Progenitor cell of endocrine pancreas (in vitro differentiated cells): ENCODE measurements around the gene PYGB. TPM values are rescaled to one million over a fixed set of nuclear protein-coding genes. Genes with fewer than 3 reads are reported as not detected.
"Not testable (repeated sequence)": the region's sequence is repeated elsewhere in the genome, so short reads cannot be mapped to it uniquely, and the experiment has no call there.

Source experiments
- DNase-seq: peaks from one replicate; pipeline ENCODE4 v3.0.0; 2021; ENCODE audit warnings: low spot score; ENCODE audit not compliant: unreplicated experiment
- H3K27ac Mint-ChIP-seq: 2 replicates; pipeline ENCODE4 v1.8.0; 2021; ENCODE audit warnings: mild to moderate bottlenecking, moderate library complexity, mixed read lengths
- H3K27me3 Mint-ChIP-seq: 2 replicates; pipeline ENCODE4 v1.8.0; 2021; ENCODE audit warnings: mixed read lengths
- H3K36me3 Mint-ChIP-seq: 2 replicates; pipeline ENCODE4 v1.8.0; 2022; ENCODE audit warnings: mixed read lengths; ENCODE audit not compliant: insufficient read depth
- H3K4me1 Mint-ChIP-seq: 2 replicates; pipeline ENCODE4 v1.8.0; 2021; ENCODE audit warnings: low read depth, mixed read lengths
- H3K4me3 Mint-ChIP-seq: 2 replicates; pipeline ENCODE4 v1.8.0; 2021; ENCODE audit warnings: low read depth, mild to moderate bottlenecking, moderate library complexity, mixed read lengths
- H3K9me3 Mint-ChIP-seq: 2 replicates; pipeline ENCODE4 v1.8.0; 2021; ENCODE audit warnings: low read depth, mixed read lengths
- total RNA-seq: library from RNA; stranded (reverse); gene quantifications from 2 replicates; pipeline ENCODE4 v1.2.1, GENCODE V29; 2021
- TF ChIP-seq, protein P1 (sequence below): fragments of 200-600 bp; sonication (generic); IDR thresholded peaks from one replicate; pipeline ENCODE4 v1.5.0; 2021; ENCODE audit warnings: antibody characterized with exemption, mild to moderate bottlenecking; ENCODE audit not compliant: unreplicated experiment

PYGB gene
- total RNA-seq, 1 donor from 2014 or later: 54.4 TPM

DNA sequence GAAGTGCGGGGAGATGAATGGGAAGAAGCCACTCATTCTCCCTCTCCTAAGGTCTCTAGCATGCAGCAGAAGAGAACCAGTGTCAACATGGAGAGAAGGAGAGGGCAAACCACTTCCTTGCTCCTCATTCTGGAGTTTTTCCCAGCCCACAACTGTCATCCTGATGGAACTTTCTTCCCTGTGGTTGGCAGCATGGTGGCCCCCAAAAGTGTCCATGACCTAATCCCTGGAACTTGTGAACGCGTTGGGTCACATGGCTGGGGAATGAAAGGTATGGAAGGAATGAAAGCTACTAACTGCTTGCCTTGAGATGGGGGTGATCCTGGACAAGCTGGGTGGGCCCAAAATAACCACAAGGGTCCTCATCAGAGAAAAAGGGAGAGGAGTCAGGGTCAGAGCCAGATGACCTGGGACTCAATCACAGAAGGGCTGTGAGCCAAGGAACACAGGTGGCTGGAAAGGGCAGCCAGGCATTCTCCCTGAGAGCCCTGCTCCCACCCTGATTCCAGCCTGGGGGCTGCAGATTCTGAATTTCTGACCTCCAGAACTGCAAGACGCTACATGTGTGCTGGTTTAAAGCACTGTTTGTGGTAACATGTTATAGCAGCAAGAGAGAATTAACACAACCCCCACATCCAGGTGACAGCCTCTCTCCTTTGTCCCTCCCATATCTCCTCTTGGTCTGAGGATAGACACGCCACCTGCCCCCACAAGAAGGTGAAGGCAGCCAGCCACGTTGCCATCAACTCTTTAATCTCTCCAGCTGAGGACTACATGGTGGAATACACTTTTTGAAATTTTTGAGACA is 63.2 kb downstream of the PYGB start:
- peaks cover 8% of the 10 kb centered on the region for H3K4me1 Mint-ChIP-seq
- DNase-seq: no peak
- H3K9me3 Mint-ChIP-seq: no peaks in the 10 kb centered on the region
- H3K4me3 Mint-ChIP-seq: no peak overlapping the region
- peaks cover 8% of the 10 kb centered on the region for H3K36me3 Mint-ChIP-seq
- no peaks in the 10 kb centered on the region for H3K27me3 Mint-ChIP-seq
- TF ChIP-seq, protein P1, sequence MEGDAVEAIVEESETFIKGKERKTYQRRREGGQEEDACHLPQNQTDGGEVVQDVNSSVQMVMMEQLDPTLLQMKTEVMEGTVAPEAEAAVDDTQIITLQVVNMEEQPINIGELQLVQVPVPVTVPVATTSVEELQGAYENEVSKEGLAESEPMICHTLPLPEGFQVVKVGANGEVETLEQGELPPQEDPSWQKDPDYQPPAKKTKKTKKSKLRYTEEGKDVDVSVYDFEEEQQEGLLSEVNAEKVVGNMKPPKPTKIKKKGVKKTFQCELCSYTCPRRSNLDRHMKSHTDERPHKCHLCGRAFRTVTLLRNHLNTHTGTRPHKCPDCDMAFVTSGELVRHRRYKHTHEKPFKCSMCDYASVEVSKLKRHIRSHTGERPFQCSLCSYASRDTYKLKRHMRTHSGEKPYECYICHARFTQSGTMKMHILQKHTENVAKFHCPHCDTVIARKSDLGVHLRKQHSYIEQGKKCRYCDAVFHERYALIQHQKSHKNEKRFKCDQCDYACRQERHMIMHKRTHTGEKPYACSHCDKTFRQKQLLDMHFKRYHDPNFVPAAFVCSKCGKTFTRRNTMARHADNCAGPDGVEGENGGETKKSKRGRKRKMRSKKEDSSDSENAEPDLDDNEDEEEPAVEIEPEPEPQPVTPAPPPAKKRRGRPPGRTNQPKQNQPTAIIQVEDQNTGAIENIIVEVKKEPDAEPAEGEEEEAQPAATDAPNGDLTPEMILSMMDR: no peak
- peak overlapping the region; percentile 14 for H3K27ac Mint-ChIP-seq

DNA sequence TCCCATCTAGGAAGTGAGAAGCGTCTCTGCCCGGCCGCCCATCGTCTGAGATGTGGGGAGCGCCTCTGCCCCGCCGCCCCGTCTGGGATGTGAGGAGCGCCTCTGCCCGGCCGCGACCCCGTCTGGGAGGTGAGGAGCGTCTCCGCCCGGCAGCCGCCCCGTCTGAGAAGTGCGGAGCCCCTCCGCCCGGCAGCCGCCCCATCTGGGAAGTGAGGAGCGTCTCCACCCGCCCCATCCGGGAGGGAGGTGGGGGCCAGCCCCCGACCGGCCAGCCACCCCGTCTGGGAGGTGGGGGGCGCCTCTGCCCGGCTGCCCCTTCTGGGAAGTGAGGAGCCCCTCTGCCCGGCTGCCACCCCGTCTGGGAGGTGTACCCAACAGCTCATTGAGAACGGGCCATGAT is 64.8 kb downstream of the PYGB start:
- not testable (repeated sequence) for H3K36me3 Mint-ChIP-seq, H3K9me3 Mint-ChIP-seq, H3K27ac Mint-ChIP-seq, H3K27me3 Mint-ChIP-seq, DNase-seq, H3K4me3 Mint-ChIP-seq, H3K4me1 Mint-ChIP-seq

DNA sequence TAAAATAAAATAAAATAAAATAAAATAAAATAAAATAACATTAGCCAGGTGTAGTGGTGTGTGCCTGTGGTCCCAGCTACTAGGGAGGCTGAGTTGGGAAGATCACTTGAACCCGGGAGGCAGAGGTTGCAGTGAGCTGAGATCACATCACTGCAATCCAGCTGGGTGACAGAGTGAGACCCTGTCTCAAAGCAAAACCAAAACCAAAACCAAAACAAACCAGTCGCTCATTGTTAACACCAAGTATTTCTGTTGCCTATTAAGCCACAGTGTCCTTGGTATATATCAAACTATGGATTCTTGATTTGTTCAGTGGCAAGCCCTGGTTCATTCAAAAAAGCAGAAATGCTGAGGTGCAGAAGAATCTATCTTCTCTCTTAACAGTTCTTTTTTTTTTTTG is 65.7 kb downstream of the PYGB start:
- Mint-ChIP-seq H3K9me3 (no peaks in the 10 kb centered on the region), H3K4me1 (peaks cover 8% of the 10 kb centered on the region), H3K36me3 (peaks cover 8% of the 10 kb centered on the region), H3K27me3 (no peaks in the 10 kb centered on the region), H3K4me3 (no peak overlapping the region), H3K27ac (no peak overlapping the region)
- DNase-seq: no peak
- TF ChIP-seq, protein P1: no peak

DNA sequence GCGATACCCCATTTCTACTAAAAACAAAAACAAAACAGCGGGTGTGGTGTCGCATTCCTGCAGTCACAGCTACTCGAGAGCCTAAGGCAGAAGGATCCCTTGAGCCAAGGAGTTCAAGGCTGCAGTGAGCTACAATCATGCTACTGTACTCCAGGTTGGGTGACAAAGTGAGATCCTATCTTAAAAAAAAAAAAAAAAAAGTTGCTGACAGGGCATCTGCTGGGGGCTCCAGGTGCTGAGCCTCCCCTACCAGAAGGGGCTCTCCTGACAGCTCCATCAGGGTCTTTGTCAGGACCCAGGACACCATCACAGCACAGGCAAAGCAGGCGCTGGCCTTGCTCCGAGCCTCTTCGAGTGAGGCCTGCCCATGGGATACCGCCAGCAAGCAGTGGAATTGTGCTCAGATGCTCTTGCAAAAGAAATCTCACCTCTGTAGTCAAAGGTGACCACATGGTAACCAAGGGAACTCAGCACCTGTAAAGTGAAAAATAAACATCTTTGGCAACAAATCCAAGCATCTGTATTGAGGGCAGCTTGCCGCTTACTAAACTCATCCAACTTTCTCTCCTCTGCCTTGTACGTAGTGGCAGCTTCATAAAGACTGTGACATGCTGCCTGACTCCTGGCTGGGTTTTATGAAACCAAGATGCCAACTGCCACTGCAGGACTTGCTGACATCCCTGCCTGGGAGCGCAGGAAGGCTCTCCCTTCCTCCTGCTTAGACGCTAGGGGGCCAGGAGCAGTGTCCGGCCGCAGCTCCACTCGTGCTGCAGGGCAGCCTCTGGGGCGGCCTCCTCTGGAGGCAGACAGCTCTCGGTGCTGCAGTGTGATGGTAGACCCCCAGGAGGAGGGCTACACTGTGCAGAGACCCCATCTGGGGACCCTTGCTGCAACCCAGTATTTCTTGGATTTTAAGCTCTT is 66.9 kb downstream of the PYGB start:
- H3K27ac Mint-ChIP-seq: no peak overlapping the region
- peaks cover 8% of the 10 kb centered on the region for H3K36me3 Mint-ChIP-seq
- TF ChIP-seq, protein P1: no peak
- no peaks in the 10 kb centered on the region for H3K9me3 Mint-ChIP-seq
- peaks cover 8% of the 10 kb centered on the region for H3K4me1 Mint-ChIP-seq
- no peaks in the 10 kb centered on the region for H3K27me3 Mint-ChIP-seq
- DNase-seq: no peak
- no peak overlapping the region for H3K4me3 Mint-ChIP-seq

DNA sequence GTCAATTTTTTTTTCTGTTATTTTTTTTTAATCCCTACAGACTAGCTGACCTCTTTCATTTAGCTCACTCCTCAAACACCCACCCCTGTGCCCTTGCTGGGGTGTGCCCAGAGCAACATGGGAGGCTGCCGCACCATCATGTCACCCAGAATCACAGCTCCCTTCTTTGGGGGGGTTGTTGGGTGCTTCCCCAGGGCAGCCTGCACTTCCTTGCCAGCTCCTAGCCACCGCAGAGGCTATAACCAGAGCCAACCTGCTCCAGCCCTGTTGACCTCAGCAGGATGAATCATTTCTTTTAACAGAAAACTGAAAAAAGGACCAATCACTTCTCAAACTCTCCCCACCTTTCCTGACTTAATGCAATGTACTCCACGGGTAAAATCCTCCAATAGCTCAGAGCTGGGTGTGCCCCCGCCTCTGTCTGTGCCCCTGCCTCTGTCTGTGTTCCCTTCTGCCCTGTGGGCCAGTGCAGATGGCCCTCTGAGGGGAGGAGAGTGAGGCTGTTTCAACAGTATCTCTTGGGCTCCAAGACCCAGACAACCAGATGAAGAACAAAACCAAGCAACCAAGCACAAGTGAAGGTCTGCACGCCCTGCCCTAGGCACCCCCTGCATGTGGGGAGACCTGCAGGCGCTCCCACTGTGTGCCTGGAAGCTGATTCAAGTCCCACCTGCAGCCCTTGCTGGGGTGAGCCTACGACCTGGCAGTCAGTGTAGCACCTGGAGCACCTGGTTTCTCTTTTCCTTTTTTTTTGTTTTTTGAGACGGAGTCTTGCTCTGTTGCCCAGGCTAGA is 67.7 kb downstream of the PYGB start:
- TF ChIP-seq, protein P1: no peak
- Mint-ChIP-seq H3K27ac (peak overlapping the region; percentile 88), H3K4me1 (peaks cover 2% of the 10 kb centered on the region), H3K27me3 (no peaks in the 10 kb centered on the region), H3K36me3 (peaks cover 8% of the 10 kb centered on the region), H3K9me3 (no peaks in the 10 kb centered on the region), H3K4me3 (no peak overlapping the region)
- no peak for DNase-seq
